Activated naive CD4-positive, alpha-beta T cell treated with anti-CD3 and anti-CD28 coated beads, Interleukin-2, amount 50 U/mL, for 24 hours (primary cell): ENCODE data around the gene BCAT1.
"Not testable (repeated sequence)": the region's sequence is repeated elsewhere in the genome, so short reads cannot be mapped to it uniquely, and the experiment has no call there.

Experiments used
- H3K27ac Mint-ChIP-seq: one replicate; pipeline ENCODE4 v1.8.0; 2021; ENCODE audit warnings: mild to moderate bottlenecking, mixed read lengths
- H3K27me3 Mint-ChIP-seq: one replicate; pipeline ENCODE4 v1.8.0; 2021; ENCODE audit warnings: mixed read lengths
- H3K36me3 Mint-ChIP-seq: one replicate; pipeline ENCODE4 v1.8.0; 2021; ENCODE audit warnings: mixed read lengths
- H3K4me1 Mint-ChIP-seq: one replicate; pipeline ENCODE4 v1.8.0; 2021; ENCODE audit warnings: mixed read lengths
- H3K4me3 Mint-ChIP-seq: one replicate; pipeline ENCODE4 v1.8.0; 2021; ENCODE audit warnings: mild to moderate bottlenecking, mixed read lengths
- H3K9me3 Mint-ChIP-seq: one replicate; pipeline ENCODE4 v1.8.0; 2021; ENCODE audit warnings: mixed read lengths

The BCAT1 gene

DNA sequence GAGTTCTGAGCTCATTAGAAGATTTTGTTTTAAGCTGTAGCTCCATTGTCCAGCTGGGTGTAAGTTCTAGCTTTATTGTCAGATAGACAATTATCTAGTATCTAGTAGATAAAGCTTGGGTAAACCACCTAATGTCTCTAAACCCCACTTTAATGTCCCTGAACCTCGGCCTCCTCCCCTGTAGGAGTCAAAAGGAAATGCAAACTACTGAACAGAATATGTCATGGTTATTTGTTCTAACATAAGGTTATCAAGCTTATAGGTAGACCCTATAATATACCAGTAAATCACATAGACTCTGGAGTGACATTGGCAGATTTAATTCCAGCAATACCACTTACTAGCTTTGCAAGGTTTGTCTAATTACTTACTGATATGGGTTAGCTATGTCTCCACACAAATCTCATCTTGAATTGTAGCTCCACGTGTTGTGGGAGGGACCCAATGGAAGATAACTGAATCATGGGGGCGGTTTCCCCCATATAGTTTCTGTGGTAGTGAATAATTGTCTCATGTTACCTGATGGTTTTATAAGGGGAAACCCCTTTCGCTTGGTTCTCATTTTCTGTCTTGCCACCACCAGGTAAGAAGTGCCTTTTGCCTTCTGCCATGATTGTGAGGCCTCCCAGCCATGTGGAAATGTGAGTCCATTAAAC lies 29.4 kb downstream of the BCAT1 start:
- H3K4me1 Mint-ChIP-seq, result peaks cover 25% of the 10 kb centered on the region
- H3K27ac Mint-ChIP-seq, result peak overlapping the region; percentile 30
- H3K27me3 Mint-ChIP-seq, result peaks cover 3% of the 10 kb centered on the region

DNA sequence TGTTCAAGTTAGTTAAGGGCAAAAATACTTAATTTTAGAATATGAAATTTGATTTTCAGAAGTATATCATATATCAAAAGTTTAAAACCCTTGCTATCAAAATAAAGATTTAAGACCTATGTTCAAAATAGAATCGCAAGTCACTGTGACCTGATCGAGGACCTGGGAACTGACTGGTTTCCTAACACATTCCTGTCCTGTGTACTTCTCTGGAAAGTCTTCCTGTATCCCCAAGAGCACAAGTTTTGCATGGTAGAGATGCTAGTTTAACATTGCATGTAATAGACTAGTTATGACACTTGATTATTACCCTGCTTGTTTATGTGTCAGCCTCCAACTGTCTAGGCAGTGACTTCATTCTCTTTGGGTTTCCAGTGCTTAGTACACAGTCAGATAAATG lies 30.3 kb downstream of the BCAT1 start:
- H3K27me3 Mint-ChIP-seq, result peaks cover 6% of the 10 kb centered on the region
- no peaks in the 10 kb centered on the region for H3K36me3 Mint-ChIP-seq
- H3K4me1 Mint-ChIP-seq, result peaks cover 25% of the 10 kb centered on the region
- no peaks in the 10 kb centered on the region for H3K9me3 Mint-ChIP-seq
- H3K4me3 Mint-ChIP-seq, result no peak overlapping the region
- H3K27ac Mint-ChIP-seq, result no peak overlapping the region

More for the DNA sequence above, 29.4 kb downstream of the BCAT1 start:
- Mint-ChIP-seq H3K9me3 (no peaks in the 10 kb centered on the region), H3K4me3 (no peak overlapping the region), H3K36me3 (no peaks in the 10 kb centered on the region)

DNA sequence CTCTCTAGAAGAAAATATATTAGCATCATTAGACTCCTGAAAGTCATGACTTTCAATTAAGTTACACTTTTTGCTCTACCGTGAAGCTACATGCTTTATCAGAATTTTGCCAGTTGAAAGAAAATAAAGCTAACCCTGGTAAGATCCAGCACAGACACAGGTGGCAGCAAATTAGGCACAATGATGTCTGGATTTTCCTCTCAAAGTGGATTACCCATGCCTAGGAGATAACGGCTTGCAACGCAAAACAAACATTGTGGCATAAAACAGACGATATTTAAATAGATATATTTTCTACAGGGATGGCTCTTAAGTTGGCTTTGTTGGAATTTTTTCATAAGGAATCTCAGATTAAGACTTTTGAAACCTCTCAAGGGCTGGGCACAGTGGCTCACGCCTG lies 33.4 kb downstream of the BCAT1 start:
- peaks cover 14% of the 10 kb centered on the region for H3K4me1 Mint-ChIP-seq
- no peaks in the 10 kb centered on the region for H3K9me3 Mint-ChIP-seq

DNA sequence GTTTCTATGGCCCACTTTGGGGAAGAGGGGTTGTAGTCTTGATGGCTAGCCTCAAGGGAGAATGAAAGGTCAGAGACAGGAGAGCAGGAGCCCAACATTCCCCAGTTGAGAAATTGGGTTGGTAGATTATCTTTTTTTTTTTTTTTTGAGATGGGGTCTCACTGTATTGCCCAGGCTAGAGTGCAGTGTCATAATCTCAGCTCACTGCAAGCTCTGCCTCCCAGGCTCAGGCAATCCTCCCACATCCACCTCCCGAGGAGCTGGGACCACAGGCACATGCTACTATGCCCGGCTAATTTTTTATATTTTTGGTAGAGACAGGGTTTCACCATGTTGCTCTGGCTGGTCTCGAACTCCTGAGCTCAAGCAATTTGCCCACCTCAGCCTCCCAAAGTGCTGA lies 34.9 kb downstream of the BCAT1 start:
- peaks cover 3% of the 10 kb centered on the region for H3K4me1 Mint-ChIP-seq
- no peaks in the 10 kb centered on the region for H3K36me3 Mint-ChIP-seq
- H3K27me3 Mint-ChIP-seq, result peaks cover 6% of the 10 kb centered on the region
- no peak overlapping the region for H3K4me3 Mint-ChIP-seq
- H3K27ac Mint-ChIP-seq, result no peak overlapping the region
- no peaks in the 10 kb centered on the region for H3K9me3 Mint-ChIP-seq

More for the DNA sequence above, 33.4 kb downstream of the BCAT1 start:
- H3K27ac Mint-ChIP-seq, result no peak overlapping the region
- H3K27me3 Mint-ChIP-seq, result peaks cover 6% of the 10 kb centered on the region
- no peak overlapping the region for H3K4me3 Mint-ChIP-seq
- no peaks in the 10 kb centered on the region for H3K36me3 Mint-ChIP-seq

DNA sequence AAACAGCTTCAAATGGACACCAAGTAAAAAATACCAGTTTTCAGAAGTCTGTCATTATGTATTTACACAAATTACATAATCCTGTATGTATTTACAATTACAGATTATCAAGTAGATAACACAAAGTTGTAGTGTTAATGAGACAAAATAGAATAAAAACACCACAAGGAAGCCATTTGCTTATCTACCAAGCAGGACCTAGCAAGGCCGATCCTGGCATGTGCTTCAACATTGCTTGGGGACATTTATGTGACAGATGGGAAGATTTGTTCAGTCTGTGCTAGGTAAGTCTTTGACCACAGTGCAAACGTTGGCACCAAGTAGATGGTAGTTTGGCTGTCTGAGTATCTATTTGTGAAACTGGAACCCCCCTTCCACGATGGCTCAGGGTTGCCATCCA lies 35.8 kb downstream of the BCAT1 start:
- Mint-ChIP-seq H3K9me3 (no peaks in the 10 kb centered on the region), H3K36me3 (no peaks in the 10 kb centered on the region), H3K4me3 (no peak overlapping the region), H3K27me3 (peaks cover 6% of the 10 kb centered on the region), H3K27ac (no peak overlapping the region), H3K4me1 (no peaks in the 10 kb centered on the region)

DNA sequence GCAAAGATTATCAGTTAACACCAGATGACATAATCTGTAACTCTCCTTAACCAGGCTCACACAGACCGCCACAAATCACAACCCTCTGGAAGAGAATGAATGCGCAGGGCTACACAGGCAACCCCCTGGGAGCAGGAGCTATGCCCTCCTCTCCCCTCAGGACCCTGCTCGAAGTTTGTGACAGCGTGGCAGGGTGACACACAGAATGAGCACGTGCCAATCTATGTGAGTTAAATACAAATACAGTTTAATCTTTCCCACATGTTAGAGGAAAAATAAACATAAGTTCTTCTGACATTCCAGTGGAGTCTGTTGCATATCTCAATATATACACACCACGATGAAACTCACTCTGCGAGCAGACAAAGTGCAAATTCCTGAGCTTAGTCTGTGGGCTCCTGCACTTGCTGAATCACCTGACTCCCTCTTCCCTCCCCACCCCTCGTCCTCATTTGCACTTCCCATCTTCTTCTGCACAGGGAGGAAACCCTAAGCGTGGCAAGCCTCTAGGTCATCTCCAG lies 37.6 kb downstream of the BCAT1 start:
- Mint-ChIP-seq H3K27me3 (peaks cover 3% of the 10 kb centered on the region), H3K27ac (no peak overlapping the region), H3K9me3 (no peaks in the 10 kb centered on the region), H3K4me1 (no peaks in the 10 kb centered on the region), H3K36me3 (no peaks in the 10 kb centered on the region), H3K4me3 (no peak overlapping the region)

DNA sequence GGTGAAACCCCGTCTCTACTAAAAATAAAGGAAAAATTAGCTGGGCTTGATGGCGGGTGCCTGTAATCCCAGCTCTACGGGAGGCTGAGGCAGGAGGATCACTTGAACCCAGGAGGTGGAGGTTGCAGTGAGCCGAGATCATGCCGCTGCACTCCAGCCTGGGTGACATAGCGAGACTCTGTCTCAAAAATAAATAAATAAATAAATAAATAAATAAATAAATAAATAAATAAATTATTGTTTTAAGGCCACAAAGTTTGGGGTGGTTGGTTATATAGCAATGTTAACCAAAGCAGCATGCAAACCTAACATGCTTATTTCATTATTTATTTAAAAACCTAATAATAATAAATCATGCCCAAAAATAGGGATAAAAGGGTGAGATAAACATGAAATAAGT lies 38.7 kb downstream of the BCAT1 start:
- not testable (repeated sequence) for H3K4me3 Mint-ChIP-seq, H3K27ac Mint-ChIP-seq

DNA sequence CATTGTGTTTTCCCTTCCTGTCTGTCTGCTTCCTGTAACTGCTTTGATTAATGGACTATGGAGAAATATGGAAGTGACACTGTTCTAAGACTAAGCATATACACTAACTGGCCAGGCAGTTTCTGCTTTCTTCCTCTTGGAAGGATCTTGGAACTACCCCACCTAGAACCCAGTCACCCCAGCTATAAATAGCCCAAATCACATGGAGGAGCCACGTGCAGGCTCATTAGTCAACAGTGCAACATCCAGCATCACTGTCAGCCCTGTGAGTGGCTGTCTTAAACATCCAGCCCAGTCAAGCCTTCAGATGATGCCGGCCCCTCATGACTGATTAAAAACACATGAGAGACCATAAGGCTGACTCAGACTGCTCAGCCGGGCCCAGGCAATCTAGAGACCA lies 39.2 kb downstream of the BCAT1 start:
- no peak overlapping the region for H3K27ac Mint-ChIP-seq
- H3K27me3 Mint-ChIP-seq, result peaks cover 3% of the 10 kb centered on the region
- H3K4me3 Mint-ChIP-seq, result no peak overlapping the region
- H3K36me3 Mint-ChIP-seq, result no peaks in the 10 kb centered on the region
- H3K4me1 Mint-ChIP-seq, result no peaks in the 10 kb centered on the region
- H3K9me3 Mint-ChIP-seq, result no peaks in the 10 kb centered on the region

More for the DNA sequence above, 38.7 kb downstream of the BCAT1 start:
- not testable (repeated sequence) for H3K27me3 Mint-ChIP-seq, H3K9me3 Mint-ChIP-seq, H3K36me3 Mint-ChIP-seq, H3K4me1 Mint-ChIP-seq

DNA sequence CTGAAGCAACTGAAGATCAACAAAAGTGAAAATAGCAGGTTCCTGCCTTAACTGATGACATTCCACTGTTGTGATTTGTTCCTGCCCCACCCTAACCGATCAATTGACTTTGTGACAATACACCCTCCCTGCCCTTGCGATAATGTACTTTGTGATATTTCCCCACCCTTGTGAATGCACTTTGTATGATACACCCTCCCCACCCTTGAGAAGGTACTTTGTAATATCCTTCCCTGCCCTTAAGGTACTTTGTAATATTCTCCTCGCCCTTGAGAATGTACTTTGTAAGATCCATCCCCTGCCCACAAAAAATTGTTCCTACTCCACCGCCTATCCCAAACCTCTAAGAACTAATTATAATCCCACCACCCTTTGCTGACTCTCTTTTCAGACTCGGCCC lies 41.4 kb downstream of the BCAT1 start:
- peaks cover 9% of the 10 kb centered on the region for H3K27me3 Mint-ChIP-seq
- peaks cover 12% of the 10 kb centered on the region for H3K4me1 Mint-ChIP-seq
- no peaks in the 10 kb centered on the region for H3K9me3 Mint-ChIP-seq
- no peak overlapping the region for H3K4me3 Mint-ChIP-seq
- no peaks in the 10 kb centered on the region for H3K36me3 Mint-ChIP-seq
- H3K27ac Mint-ChIP-seq, result no peak overlapping the region

DNA sequence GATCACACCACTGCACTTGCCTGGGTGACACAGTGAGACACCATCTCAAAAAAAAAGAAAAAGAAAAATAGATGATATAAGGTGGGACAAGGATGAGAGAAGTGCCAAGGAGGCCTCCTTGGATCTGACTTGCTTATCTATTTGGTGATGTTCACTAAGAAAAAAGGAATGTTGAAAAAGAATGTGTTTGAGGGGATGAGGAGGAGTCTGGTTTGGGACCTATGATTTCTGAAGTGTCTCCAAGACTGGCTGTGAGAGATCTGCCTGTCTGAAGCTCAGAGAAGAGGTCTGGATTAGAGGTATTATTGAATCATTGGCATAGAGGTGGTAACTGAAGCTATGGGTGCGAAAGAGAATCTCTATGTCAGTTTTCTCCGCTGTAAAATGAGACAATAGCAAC lies 42.8 kb downstream of the BCAT1 start:
- H3K36me3 Mint-ChIP-seq, result no peaks in the 10 kb centered on the region
- H3K27me3 Mint-ChIP-seq, result peaks cover 13% of the 10 kb centered on the region
- peaks cover 23% of the 10 kb centered on the region for H3K4me1 Mint-ChIP-seq
- no peak overlapping the region for H3K27ac Mint-ChIP-seq
- no peak overlapping the region for H3K4me3 Mint-ChIP-seq
- H3K9me3 Mint-ChIP-seq, result no peaks in the 10 kb centered on the region

DNA sequence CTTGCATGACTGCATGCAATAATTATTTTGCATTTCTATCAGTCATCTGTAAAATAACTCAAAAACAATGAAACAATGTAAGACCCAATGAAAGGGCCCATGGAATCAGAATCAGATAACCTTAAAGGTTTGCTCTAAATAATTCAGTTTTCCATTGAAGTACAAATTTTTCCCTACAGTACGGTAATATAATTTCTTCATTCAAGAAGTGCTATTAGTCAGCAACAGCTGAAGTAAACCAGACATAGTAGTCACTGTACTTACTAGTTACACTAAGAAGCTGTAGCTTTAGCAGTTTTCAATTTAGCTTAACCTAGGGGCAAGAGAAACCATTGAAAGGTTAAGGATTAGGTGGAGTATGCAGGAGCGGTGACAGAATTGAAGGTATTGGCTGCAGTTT lies 43.5 kb downstream of the BCAT1 start:
- H3K4me3 Mint-ChIP-seq, result no peak overlapping the region
- H3K27ac Mint-ChIP-seq, result no peak overlapping the region
- H3K9me3 Mint-ChIP-seq, result no peaks in the 10 kb centered on the region
- H3K27me3 Mint-ChIP-seq, result peaks cover 15% of the 10 kb centered on the region
- peaks cover 26% of the 10 kb centered on the region for H3K4me1 Mint-ChIP-seq
- H3K36me3 Mint-ChIP-seq, result no peaks in the 10 kb centered on the region

DNA sequence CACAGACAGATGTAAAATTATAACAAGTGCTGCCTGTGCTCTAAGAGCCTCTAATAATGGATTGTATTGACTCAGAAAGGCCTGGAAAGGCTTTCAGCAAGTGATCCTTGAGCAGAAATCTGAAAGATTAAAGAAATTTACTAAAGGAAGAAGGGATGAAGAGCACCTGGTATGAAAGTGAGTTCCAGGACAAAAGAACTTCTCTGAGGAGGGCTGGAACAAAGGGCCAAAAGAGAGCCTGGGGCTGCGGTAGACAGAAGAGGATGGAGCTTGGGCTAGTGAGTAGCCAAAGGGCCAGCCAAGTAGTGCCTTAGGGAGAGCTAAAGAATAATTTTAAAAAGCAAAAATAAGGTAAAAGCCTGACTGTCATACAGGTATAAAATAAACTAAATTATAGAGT lies 44.0 kb downstream of the BCAT1 start:
- Mint-ChIP-seq H3K4me3 (no peak overlapping the region), H3K36me3 (no peaks in the 10 kb centered on the region), H3K9me3 (no peaks in the 10 kb centered on the region), H3K27ac (no peak overlapping the region), H3K27me3 (peaks cover 15% of the 10 kb centered on the region), H3K4me1 (peaks cover 29% of the 10 kb centered on the region)

DNA sequence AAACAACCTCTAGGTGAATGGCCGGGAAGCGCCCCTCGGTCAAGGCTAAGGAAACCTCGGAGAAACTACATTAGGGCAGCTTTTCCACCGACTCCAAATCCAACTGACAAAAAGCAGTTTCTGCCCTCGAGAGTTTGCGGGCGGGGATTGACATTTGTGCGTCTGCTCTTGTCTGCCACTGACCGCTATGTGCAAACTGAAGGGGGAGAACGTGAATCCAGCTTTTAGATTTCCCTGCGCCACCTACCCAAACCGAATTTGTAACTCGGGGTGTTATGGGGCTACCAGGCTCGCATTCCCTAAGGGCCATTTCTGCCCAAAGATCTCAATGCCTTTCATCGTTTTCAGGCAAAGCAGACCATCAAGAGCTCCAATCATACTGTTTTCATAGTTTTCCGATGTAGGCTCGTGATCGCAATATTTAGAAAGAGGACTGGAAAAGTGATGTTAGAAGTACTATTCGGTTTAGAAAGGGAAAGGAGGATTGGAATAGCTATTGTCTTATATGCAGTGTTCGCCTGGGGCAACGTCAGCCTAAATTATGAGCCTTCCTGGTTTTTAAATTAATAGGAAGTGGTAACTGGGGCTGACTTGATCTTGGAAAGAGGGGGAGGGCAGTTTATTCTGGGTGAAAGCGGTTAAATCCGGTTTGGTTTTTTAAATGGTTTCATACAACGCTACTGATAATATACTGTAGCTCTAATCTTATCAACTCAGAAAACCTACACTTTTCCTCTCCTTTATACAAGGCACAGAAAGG lies 45.4 kb downstream of the BCAT1 start:
- no peak overlapping the region for H3K27ac Mint-ChIP-seq
- peaks cover 34% of the 10 kb centered on the region for H3K4me1 Mint-ChIP-seq

DNA sequence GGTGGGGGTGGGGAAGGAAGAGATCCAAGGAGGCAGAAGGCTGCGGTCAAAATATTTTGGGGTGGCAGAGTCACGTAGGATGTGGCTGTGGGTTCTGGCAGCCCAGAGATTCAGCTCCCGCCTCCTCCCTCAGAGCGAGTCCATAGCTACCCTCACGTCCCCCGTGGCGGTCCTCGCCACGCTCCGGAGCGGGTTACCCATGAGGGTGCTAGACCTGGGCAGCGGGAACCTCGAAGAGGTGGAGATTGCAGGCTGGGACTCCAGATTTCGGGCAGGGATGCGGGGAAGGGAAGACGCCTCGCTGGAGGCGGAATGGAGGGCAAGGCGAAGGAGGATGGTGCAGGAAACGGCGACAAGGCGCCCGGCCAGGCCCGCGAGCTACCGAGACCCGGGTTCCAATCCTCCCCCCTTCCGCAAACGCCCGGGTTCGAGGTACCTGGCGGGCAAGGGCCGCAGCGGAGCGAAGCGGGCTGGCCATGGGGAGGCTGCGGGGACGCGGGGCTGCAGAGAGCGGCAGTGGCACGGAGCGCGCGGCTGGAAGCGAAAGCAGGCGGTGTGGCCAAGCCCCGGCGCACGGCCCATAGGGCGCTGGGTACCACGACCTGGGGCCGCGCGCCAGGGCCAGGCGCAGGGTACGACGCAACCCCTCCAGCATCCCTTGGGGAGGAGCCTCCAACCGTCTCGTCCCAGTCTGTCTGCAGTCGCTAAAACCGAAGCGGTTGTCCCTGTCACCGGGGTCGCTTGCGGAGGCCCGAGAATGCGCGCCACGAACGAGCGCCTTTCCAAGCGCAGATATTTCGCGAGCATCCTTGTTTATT lies 46.2 kb downstream of the BCAT1 start:
- H3K9me3 Mint-ChIP-seq, result no peaks in the 10 kb centered on the region
- H3K27ac Mint-ChIP-seq, result no peak overlapping the region
- H3K4me3 Mint-ChIP-seq, result peak overlapping the region; percentile 86
- peaks cover 34% of the 10 kb centered on the region for H3K4me1 Mint-ChIP-seq
- no peaks in the 10 kb centered on the region for H3K36me3 Mint-ChIP-seq
- H3K27me3 Mint-ChIP-seq, result peaks cover 23% of the 10 kb centered on the region

More for the DNA sequence above, 45.4 kb downstream of the BCAT1 start:
- peaks cover 22% of the 10 kb centered on the region for H3K27me3 Mint-ChIP-seq
- H3K36me3 Mint-ChIP-seq, result no peaks in the 10 kb centered on the region
- H3K4me3 Mint-ChIP-seq, result peak overlapping the region; percentile 86
- H3K9me3 Mint-ChIP-seq, result no peaks in the 10 kb centered on the region

DNA sequence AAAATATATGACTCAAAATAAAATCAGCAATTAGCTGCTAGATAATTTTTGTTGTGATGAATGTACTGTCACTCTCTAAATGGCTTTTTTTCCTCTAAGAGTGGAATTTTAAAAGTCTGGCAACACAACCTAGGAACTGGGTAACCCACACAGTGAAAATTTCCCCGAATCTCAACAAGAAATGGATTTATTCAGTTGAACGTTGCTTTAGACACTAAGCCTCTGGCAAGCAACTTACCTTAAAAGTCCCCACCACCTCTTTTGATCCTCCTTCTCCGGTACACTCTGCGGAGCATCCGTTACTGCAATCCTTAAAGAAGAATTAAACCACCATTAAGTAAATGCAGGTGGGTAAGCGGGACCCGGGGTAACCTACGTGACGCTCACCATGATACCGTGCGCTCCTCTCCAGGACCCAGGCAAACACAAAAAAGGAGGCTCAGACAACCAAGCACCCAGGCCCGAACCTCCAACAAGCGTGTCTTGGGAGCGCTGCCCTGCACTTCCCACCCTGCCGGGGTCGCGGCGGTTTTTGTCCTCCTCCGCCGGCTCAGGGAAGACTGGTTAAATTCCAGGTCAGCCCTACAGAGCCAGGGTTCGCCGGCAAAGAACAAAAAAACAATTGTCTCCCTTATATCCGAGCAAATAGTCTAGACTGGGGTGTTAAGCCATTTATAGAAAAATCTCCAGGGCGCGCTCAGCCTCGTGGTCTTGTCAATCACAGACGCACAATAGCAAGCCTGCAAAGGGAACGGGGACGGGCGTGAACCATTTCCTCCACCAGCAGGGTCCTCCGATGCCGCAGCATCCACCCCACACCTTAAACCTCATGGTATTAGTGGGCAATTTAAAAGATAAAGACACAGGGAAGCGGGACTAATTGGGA lies 47.1 kb downstream of the BCAT1 start:
- Mint-ChIP-seq H3K36me3 (no peaks in the 10 kb centered on the region), H3K4me1 (peaks cover 34% of the 10 kb centered on the region), H3K27me3 (peaks cover 23% of the 10 kb centered on the region), H3K9me3 (no peaks in the 10 kb centered on the region), H3K4me3 (peak overlapping the region; percentile 86), H3K27ac (no peak overlapping the region)
